B cell (primary cell): ENCODE data around the gene SMG1.

Experiments used
- CTCF ChIP-seq: fragments of 200-600 bp; IDR thresholded peaks from one replicate; pipeline ENCODE4 v1.8.0; 2022; ENCODE audit warnings: antibody characterized with exemption, mild to moderate bottlenecking
- EZH2 ChIP-seq: IDR thresholded peaks from 2 replicates; pipeline ENCODE4 v1.6.1; 2012; ENCODE audit warnings: borderline replicate concordance, low read depth, mild to moderate bottlenecking, moderate library complexity, low read length; ENCODE audit not compliant: insufficient read depth, poor library complexity, severe bottlenecking

GRCh38 chr16:18816286-18816685 lies 109.9 kb downstream of the SMG1 start:
- TF ChIP-seq CTCF (no peak), EZH2 (no peak)
